ENCODE results near the gene CRTC2.

The CRTC2 gene

GRCh38 chr1:153903841-153904455 lies 54.5 kb downstream of the CRTC2 start:
- no peak for TF ChIP-seq CTCF (IDR thresholded peaks at IDR 0.05; ENCODE audit: borderline replicate concordance, insufficient read depth, low read depth, low read length)
- no peak overlapping the region for H3K4me3 ChIP-seq (ENCODE audit: low read depth, low read length)

- no peak for TF ChIP-seq CTCF (IDR thresholded peaks at IDR 0.05; ENCODE audit: borderline replicate concordance, insufficient read depth, low read depth, low read length)
- no peak overlapping the region for H3K4me3 ChIP-seq (ENCODE audit: low read depth, low read length)
These were observed 58.9 kb downstream of the CRTC2 start for GRCh38 chr1:153899509-153899908.
